ENCODE data around the gene RALGAPA2. TPM values are rescaled to one million over a fixed set of nuclear protein-coding genes. Genes with fewer than 3 reads are reported as not detected.

Gene RALGAPA2
- total and polyA plus RNA-seq, 2 donors, result 15.3 to 41.6 TPM

DNA sequence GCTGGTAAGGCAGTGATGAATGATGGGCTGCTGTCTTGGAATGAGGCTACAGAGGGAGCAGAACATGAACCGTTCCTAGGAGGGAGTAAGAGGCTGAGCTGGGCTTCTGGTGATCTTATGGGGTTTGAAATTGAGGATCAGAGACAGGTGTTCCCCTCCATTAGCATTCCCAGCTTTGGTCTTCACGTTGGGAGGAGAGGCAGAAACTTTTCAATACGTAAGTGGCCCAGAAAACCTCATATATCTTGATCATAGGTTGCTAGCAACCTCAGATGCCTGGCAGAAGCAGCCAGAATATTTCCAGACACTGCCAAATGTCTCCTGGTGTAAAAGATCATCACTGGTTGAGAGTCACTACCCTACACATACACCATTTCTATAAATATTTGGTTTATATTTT, 177.4 kb downstream of the RALGAPA2 start:
- WGBS, result 83% methylated on average over 3 of the region's 3 CpGs
- H3K4me1 ChIP-seq (ENCODE audit: insufficient read depth), result no peaks in the 10 kb centered on the region
- peaks cover 2% of the 10 kb centered on the region for H3K36me3 ChIP-seq (ENCODE audit: insufficient read depth)
- no peak overlapping the region for H3K27ac ChIP-seq (ENCODE audit: low read depth)
- no peak overlapping the region for H3K4me3 ChIP-seq (ENCODE audit: low read depth, low read length)
- DNase-seq (ENCODE audit: extremely low spot score), result no peak

DNA sequence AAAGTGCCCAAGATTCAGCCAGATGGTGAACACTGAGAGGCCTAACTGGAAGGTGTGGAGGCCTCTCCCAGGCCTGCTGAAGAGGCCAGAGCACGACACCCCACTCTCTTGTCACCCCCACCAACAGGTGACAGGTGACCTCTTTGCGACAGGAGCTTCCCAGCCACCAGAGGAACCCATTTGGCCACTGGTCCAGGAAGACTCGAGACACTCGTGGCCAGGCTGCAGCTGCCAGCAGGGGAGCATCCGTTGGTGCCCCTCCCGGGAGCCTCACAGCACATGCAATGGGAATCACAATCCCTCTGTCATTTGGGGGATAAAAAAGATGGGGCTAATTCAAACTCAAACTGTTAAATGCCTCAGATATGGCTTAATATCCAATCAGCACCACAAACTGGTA, 181.2 kb downstream of the RALGAPA2 start:
- Histone ChIP-seq H3K27ac (ENCODE audit: low read depth) (no peak overlapping the region), H3K4me3 (ENCODE audit: low read depth, low read length) (no peak overlapping the region), H3K36me3 (ENCODE audit: insufficient read depth) (peaks cover 1% of the 10 kb centered on the region), H3K4me1 (ENCODE audit: insufficient read depth) (no peaks in the 10 kb centered on the region)
- no peak for DNase-seq (ENCODE audit: extremely low spot score)
- WGBS, result 92% methylated on average over 6 of the region's 6 CpGs

DNA sequence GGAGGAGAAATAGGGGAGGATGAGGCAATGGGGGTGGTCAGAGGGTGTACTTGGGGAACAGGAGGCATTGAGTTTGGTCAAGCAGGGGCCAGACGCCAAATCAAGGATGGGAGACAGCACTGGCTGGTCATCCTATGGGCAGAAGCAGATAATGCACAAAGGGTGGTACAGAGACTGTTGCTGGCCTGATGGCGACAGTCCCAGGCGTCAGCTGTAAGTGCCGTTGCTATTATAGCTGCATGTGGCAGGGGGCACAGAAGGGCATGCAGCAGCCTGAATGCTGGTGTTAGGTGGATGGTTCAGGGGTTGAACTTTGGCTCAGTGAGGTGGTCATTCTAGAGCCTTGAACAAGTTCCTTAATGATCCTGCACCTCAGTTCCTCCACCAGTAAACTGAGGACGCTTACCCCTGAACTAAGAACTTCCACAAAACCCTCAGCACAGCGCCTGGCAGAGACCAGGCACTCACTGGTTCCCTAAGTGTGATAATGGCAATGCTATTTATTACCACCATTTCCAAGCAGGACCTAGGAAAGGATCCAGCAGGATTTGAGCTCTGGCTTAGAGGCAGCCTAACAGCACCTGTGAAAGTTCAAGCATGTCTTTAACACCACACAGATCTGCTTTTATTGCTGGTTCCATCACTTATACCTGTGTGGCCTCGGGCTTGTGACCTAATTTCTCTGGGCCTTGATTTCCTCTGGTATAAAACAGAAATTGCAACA, 181.9 kb downstream of the RALGAPA2 start:
- DNase-seq (ENCODE audit: extremely low spot score), result no peak
- no peak overlapping the region for H3K4me3 ChIP-seq (ENCODE audit: low read depth, low read length)
- no peaks in the 10 kb centered on the region for H3K36me3 ChIP-seq (ENCODE audit: insufficient read depth)
- H3K4me1 ChIP-seq (ENCODE audit: insufficient read depth), result no peaks in the 10 kb centered on the region
- whole genome bisulfite sequencing, result 87% methylated on average over 7 of the region's 7 CpGs
- H3K27ac ChIP-seq (ENCODE audit: low read depth), result no peak overlapping the region

DNA sequence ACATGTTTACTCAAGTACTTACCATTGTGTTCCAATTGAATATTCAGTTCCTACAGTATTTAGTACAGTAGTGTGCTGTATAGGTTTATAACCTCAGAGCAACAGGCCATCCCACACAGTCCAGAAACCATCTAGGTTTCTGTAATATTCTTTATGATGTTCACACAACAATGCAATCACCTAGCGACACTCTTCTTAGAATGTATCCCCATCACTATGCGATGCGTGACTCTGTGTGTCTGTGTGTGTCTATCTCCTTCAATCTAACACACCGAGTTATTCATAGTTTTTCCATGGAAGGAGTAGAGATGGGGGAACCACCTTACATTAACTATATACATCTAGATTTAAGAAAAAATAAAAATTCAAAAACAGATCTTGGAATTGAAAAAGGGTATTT, 182.8 kb downstream of the RALGAPA2 start:
- no peaks in the 10 kb centered on the region for H3K36me3 ChIP-seq (ENCODE audit: insufficient read depth)
- no peaks in the 10 kb centered on the region for H3K4me1 ChIP-seq (ENCODE audit: insufficient read depth)
- DNase-seq (ENCODE audit: extremely low spot score), result no peak
- H3K27ac ChIP-seq (ENCODE audit: low read depth), result no peak overlapping the region
- WGBS, result 97% methylated on average over 4 of the region's 4 CpGs
- H3K4me3 ChIP-seq (ENCODE audit: low read depth, low read length), result no peak overlapping the region

DNA sequence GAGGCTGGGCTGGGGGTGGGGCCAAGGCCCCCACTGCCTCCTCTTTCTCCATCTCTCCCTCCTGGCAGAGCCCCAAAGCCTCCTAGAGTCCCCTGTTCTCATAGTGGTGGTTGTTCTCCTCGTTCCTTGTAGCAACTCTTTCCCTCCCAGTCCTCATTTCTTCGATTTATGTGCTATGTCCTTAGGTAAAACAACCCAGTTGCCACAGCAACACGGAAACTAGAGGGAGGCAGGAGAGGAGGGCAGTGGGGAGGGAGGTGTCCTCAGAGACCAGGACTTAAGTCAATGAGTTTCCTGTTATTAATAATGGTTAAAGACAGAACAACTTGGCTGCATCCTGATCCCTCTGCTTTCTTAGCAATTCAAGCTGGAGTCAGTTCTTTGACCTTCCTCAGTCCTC, 183.6 kb downstream of the RALGAPA2 start:
- 67% methylated on average over 3 of the region's 3 CpGs for WGBS

DNA sequence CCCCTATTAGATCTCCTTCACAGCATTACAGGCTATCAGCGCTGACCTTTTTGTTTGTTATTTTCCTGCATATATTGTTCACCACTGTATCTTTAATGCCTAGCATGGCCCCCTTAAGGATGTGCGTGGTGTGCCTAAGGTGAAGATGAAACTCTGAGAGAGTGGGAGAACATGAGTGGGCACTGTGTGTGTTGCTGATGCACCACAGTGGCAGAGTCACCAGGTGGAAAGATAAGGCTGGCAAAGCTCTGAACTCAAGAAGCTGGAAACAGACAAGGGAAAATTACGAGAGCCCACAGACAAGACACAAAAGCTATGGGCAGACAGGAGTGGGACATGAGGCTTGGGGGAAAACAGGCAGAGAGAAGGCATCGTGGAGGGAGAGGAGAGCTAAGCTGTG, 184.8 kb downstream of the RALGAPA2 start:
- no peak for DNase-seq (ENCODE audit: extremely low spot score)
- 96% methylated on average over 4 of the region's 4 CpGs for WGBS
- Histone ChIP-seq H3K4me3 (ENCODE audit: low read depth, low read length) (no peak overlapping the region), H3K27ac (ENCODE audit: low read depth) (no peak overlapping the region), H3K36me3 (ENCODE audit: insufficient read depth) (no peaks in the 10 kb centered on the region), H3K4me1 (ENCODE audit: insufficient read depth) (no peaks in the 10 kb centered on the region)

More for the DNA sequence above, 183.6 kb downstream of the RALGAPA2 start:
- no peak overlapping the region for H3K4me3 ChIP-seq (ENCODE audit: low read depth, low read length)
- no peak for DNase-seq (ENCODE audit: extremely low spot score)
- H3K36me3 ChIP-seq (ENCODE audit: insufficient read depth), result no peaks in the 10 kb centered on the region
- no peaks in the 10 kb centered on the region for H3K4me1 ChIP-seq (ENCODE audit: insufficient read depth)
- no peak overlapping the region for H3K27ac ChIP-seq (ENCODE audit: low read depth)

DNA sequence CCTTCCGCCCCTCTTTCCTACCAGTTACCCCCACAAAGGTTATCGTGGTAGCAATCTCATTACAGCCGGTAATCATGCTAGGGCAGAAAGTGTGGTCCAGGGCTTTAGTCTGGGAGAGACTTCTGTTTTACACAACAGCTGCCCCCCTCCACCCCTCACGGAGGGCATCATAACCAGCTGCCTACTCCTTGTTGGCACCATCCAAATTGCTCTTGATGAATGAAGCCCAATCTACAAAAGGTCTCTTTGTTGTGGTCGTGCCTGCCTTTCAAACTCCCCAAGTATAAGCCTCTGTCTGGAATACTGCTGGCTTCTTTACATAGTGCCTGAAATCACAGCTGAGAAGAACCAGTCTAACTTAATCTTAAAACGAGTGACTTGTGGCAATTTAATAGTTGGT, 186.7 kb downstream of the RALGAPA2 start:
- no peak overlapping the region for H3K27ac ChIP-seq (ENCODE audit: low read depth)
- no peaks in the 10 kb centered on the region for H3K36me3 ChIP-seq (ENCODE audit: insufficient read depth)
- H3K4me3 ChIP-seq (ENCODE audit: low read depth, low read length), result no peak overlapping the region
- WGBS, result 85% methylated on average over 6 of the region's 6 CpGs
- H3K4me1 ChIP-seq (ENCODE audit: insufficient read depth), result no peaks in the 10 kb centered on the region
- DNase-seq (ENCODE audit: extremely low spot score), result no peak

DNA sequence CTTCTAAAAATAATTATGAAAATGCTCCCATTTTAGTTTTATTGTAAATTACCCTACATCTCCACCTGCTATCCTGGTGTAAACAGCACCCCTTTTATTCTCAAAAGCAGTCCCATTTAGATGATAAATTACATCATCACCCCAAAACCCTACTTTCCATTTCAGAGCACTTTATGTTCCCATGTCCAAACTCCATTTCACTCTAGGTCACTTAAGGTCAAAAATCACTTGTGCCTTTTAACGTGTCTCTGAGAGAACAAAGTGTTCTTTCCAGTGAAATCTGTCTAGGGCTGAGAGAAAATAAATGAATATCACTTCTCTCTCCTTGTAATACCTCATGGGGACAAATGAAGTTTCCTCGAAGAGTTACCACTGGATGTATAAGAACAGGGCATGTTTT, 187.2 kb downstream of the RALGAPA2 start:
- Histone ChIP-seq H3K4me3 (ENCODE audit: low read depth, low read length) (no peak overlapping the region), H3K36me3 (ENCODE audit: insufficient read depth) (no peaks in the 10 kb centered on the region), H3K4me1 (ENCODE audit: insufficient read depth) (no peaks in the 10 kb centered on the region), H3K27ac (ENCODE audit: low read depth) (no peak overlapping the region)
- no peak for DNase-seq (ENCODE audit: extremely low spot score)
- WGBS, result 79% methylated on average over 2 of the region's 2 CpGs

DNA sequence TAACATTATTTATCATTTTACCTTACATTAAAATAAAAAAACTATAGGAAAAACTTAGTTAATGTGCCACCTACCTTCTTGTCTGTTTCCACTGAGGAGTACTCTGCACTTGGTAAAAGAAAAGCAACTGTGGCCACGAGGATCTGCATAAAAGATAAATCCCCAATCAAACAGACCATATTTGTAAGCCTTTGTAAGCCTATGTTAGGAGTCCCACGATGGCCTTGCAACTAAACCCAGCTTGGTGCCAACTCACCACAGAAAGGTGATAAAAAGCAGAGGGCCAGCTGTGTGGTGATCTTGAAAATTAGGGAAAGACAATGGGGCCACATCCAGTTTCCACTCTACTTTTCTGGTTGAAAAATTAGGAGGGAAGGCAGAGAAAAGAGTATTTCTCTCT, 187.7 kb downstream of the RALGAPA2 start:
- 58% methylated on average over 2 of the region's 2 CpGs for WGBS
- no peak for DNase-seq (ENCODE audit: extremely low spot score)
- Histone ChIP-seq H3K4me3 (ENCODE audit: low read depth, low read length) (no peak overlapping the region), H3K4me1 (ENCODE audit: insufficient read depth) (no peaks in the 10 kb centered on the region), H3K27ac (ENCODE audit: low read depth) (no peak overlapping the region), H3K36me3 (ENCODE audit: insufficient read depth) (no peaks in the 10 kb centered on the region)

DNA sequence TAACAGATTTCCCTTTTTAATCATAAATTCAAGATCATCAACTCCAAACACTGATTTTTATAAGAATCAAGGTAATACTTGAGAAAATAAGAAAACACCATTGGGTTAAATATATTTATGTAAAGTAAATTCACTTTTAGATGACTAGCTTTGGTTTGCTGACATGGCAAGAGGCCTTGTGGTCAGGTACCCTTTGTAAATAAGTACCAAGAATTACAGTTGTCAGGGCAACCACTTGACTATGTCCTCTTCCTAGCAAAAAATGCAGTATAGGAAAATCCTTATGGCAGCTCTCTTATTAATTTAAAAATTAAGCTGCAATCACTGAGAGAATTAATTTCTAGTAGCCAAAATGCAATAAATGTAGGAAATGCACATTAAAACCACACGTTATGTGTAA, 190.7 kb downstream of the RALGAPA2 start:
- 95% methylated on average over 1 of the region's 1 CpG for WGBS
- no peaks in the 10 kb centered on the region for H3K36me3 ChIP-seq (ENCODE audit: insufficient read depth)
- H3K4me3 ChIP-seq (ENCODE audit: low read depth, low read length), result no peak overlapping the region
- DNase-seq (ENCODE audit: extremely low spot score), result no peak
- H3K27ac ChIP-seq (ENCODE audit: low read depth), result no peak overlapping the region
- H3K4me1 ChIP-seq (ENCODE audit: insufficient read depth), result no peaks in the 10 kb centered on the region

DNA sequence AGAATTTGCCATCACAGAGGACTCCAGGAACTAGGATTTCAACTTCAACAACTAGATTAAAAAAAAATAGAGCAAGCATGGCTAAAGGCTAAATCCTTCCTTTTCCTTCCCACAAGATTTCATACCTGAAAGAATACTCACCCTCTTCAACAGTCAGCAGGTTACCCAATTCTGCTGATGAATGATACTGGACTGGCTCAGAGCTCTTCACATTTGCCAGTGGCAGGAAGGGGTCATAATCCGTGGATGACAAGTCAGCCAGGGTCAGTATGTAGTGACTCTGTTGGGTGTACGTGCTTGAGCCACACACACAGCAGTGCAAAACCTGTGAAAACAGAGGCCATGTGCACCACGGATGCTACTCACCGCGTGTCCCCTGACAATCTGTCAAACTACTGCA, 191.7 kb downstream of the RALGAPA2 start:
- H3K36me3 ChIP-seq (ENCODE audit: insufficient read depth), result no peaks in the 10 kb centered on the region
- DNase-seq (ENCODE audit: extremely low spot score), result no peak
- H3K4me1 ChIP-seq (ENCODE audit: insufficient read depth), result no peaks in the 10 kb centered on the region
- WGBS, result 94% methylated on average over 5 of the region's 5 CpGs
- H3K4me3 ChIP-seq (ENCODE audit: low read depth, low read length), result no peak overlapping the region
- H3K27ac ChIP-seq (ENCODE audit: low read depth), result no peak overlapping the region

DNA sequence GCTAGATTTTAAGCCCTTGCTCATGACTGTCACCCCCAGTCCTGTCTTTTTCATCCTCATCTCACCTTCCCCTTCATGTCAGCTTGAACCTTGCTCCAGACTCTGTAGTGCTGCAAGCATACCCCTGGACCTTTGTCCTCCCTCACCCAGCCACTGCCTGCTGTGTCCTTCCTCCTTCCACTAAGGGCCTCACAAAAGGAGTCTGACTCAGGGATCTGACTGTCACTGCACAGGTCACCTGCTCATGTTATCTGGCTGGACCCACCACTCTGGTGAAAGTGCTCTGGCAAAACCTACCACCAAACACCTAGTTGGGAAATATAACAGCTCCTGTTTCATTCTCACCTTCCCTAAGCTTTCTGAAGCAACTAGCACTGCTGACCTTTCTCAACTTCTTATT, 193.2 kb downstream of the RALGAPA2 start:
- no peaks in the 10 kb centered on the region for H3K4me1 ChIP-seq (ENCODE audit: insufficient read depth)
- H3K27ac ChIP-seq (ENCODE audit: low read depth), result no peak overlapping the region
- H3K4me3 ChIP-seq (ENCODE audit: low read depth, low read length), result no peak overlapping the region
- DNase-seq (ENCODE audit: extremely low spot score), result no peak
- no peaks in the 10 kb centered on the region for H3K36me3 ChIP-seq (ENCODE audit: insufficient read depth)

DNA sequence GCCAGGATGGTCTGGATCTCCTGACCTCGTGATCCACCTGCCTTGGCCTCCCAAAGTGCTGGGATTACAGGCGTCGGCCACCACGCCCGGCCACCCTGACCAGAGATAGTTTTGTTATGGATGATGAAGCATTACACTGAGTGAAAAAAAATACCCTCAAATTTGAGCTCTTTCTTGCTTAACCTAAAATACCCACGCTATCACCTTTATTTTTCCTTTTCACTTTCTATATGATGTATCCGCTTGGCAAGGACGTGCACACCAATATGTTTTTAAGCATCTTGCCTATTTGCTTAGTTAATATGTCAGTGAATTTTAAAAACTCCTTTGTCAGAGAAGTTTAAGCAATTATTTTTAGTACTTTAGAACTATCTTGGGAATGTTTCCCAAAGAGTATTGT, 194.2 kb downstream of the RALGAPA2 start:
- H3K4me3 ChIP-seq (ENCODE audit: low read depth, low read length), result no peak overlapping the region
- WGBS, result 96% methylated on average over 8 of the region's 8 CpGs
- H3K27ac ChIP-seq (ENCODE audit: low read depth), result no peak overlapping the region
- no peak for DNase-seq (ENCODE audit: extremely low spot score)
- no peaks in the 10 kb centered on the region for H3K4me1 ChIP-seq (ENCODE audit: insufficient read depth)
- H3K36me3 ChIP-seq (ENCODE audit: insufficient read depth), result no peaks in the 10 kb centered on the region

DNA sequence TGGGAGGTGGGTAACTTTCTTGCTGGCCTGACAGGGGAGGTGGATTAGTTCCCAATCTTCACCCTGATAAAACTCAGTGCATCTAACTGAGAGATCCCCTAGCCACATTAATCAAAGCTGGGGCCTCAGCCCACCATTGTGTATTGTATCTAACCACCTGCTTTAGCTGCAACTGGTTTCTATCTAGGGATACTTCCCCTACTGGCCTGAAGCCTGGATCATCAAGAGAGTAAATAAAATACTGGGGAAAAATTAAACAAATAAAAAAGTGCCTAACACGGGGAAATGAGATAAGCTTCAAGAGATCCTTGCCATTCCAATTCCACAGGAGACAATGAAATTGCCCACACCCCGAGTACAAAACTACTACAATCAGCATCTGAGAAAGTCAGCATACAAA, 195.1 kb downstream of the RALGAPA2 start:
- H3K36me3 ChIP-seq (ENCODE audit: insufficient read depth), result peaks cover 2% of the 10 kb centered on the region
- no peak for DNase-seq (ENCODE audit: extremely low spot score)
- H3K27ac ChIP-seq (ENCODE audit: low read depth), result no peak overlapping the region
- 62% methylated on average over 2 of the region's 2 CpGs for WGBS
- no peaks in the 10 kb centered on the region for H3K4me1 ChIP-seq (ENCODE audit: insufficient read depth)
- H3K4me3 ChIP-seq (ENCODE audit: low read depth, low read length), result no peak overlapping the region

DNA sequence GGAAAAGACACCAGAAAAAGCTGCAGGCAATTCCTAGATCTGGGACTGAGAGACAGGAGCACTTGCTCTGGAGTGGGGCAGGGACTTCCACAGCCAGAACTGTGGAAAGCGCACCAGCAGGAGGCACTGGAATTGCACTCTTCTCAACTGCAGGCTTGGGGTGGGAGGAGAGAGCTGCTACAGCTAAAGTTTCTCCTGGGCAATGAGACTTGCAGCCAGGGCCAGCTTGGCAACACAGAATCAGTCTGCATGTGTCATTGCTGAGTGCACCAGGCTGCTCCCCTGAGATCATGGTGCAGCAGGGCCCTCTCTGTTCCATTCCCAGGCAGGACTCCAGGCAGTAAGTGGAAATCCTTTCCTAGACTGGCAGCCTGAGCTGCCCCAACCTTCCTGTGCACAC, 198.7 kb downstream of the RALGAPA2 start:
- Histone ChIP-seq H3K4me1 (ENCODE audit: insufficient read depth) (no peaks in the 10 kb centered on the region), H3K27ac (ENCODE audit: low read depth) (no peak overlapping the region), H3K4me3 (ENCODE audit: low read depth, low read length) (no peak overlapping the region), H3K36me3 (ENCODE audit: insufficient read depth) (peaks cover 2% of the 10 kb centered on the region)
- no peak for DNase-seq (ENCODE audit: extremely low spot score)
- WGBS, result 98% methylated on average over 1 of the region's 1 CpG

Data from urinary bladder (tissue), 4 donors.